Kasumi-1 (cell line): ENCODE data around the gene EXOC3L1.

Experiments used
- DNase-seq, 2 experiments: peaks; one replicate each; lab custom pipeline; 2025; lab: John Stamatoyannopoulos, UW

EXOC3L1 gene, protein sequence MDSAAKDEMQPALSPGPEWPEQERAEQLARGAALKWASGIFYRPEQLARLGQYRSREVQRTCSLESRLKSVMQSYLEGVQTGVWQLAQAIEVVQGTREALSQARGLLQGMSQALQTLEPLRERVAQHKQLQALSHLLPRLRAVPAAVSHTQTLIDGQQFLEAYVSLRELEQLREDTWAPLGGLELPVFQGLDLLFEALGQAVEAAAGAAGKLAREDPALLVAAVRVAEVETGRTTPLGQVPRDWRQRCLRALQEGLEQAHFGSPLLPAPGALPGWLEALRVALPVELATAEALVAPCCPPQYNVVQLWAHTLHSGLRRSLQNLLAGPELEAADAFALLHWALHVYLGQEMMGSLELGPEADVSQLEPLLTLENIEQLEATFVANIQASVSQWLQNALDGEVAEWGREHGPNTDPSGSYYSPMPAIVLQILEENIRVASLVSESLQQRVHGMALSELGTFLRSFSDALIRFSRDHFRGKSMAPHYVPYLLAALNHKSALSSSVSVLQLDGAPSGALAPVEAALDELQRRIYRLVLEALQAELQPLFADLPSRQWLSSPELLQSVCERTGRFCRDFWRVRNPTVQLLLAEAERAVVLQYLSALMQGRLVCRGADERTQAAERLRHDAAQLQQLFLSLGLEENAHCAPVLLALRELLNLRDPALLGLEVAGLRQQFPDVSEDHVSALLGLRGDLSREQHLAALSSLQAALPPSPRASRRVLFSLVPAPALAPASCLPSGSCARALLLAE

DNA sequence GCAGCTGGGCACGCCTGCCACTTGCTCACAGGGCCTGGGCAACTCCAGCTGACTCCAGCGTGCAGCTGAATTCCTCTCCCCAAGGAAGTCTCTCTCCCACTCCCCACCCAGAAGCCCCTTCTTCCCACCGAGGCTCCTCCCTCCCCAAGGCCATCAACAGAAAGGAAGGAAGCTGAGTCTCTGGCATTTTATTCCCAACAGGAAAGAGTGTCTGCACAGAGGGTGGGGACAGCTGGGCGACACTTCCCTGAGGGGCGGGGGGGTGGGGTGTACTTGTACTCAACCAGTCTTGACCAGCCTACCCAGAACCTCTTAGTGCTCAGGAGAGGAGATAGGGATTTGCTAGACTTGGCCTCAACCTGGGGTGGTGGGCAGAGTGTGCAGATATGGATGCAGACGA lies at the start of gene EXOC3L1:
Gene EXOC3L1 (minus strand): TSS at position 96 of the 400 bp plus-strand sequence. CDS start 460 bp downstream, outside the sequence.
- no peak for DNase-seq

DNA sequence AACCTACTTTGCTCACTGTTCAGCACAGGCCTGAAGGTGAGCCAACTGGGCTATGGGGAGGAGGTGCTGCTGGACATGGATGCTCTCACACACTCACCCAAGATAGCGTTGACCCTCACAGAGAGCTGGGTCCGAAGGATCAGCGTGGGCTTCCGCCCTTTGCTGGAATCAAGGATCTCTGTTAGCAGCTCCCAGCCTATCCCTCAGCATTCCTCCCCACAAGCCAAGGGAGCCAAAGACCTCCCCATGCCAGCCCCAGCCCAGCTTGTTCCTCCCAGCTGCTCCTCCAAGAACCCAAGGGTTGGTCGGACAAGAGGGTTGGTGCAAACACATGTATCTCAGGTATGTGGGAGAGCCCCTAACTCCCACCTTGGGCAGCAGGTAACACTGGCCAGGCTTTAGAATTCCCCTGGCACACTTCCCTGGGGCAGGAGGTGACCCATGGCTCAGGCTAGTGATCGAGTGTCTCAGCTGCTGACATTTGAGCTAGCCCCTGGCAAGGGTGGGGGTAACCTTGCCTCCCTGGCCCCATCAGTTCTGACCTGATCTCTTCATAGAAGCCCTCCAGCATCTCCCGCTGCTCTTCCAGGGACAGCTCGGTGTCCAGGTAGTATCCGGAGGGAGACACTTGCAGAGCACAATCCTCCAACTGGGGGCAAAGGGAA lies 49.0 kb upstream of the EXOC3L1 start:
- no peak for DNase-seq

DNA sequence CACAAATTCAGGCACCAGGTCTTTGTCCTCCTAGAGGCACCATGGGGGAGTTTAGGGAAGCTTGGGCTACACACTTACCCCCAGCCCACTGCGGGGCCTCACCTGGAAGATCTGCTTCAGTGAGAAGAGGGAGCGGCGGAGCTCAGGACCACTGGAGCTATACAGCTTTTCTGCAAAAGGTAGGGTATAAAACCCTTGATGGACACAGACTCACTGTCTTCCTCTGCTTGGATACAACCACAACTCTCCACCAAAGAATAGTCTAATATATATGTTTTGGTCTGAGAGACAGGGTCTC lies 48.3 kb upstream of the EXOC3L1 start:
- no peak for DNase-seq

DNA sequence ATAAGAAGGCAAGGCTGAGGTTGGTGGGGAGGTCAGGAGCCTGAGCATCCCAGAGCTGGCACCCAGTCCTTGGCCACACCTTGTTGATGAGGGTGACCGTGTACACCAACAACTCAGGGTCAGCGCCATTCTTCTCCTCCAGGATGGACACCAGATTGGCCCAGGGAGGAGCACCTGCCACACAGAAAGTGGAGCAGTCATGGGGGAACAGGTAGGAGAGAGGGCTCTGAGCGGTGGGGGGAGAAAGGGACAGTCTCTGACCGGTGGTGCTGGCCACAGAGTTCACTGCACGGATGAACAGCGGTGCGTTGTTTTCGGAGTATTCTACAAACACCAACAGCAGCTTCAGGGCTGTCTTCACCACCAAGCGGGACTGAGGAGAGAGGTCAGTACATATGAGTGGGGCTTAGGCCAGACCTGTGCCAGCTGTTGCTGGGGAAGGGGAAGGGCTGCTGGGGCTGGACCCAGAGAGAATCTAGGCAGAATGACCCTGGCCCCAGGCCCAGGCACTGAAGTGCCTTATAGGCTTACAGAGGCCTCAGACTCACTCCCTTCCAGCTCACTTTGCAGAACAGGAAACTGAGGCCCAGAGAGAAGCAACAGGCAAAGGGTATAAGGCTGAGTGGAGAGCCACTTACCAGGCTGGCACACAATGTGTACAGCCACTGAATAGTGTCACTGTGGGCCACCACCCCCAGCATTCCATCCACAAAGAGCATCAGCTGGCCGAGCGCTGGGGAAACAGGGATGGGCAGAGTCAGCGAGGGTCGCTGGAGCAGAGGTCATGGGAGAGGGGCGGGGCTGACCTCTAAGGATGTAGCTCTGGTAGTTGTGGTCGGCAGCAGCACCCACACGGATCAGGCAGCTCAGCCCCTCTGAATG lies 47.7 kb upstream of the EXOC3L1 start:
- DNase-seq: no peak

DNA sequence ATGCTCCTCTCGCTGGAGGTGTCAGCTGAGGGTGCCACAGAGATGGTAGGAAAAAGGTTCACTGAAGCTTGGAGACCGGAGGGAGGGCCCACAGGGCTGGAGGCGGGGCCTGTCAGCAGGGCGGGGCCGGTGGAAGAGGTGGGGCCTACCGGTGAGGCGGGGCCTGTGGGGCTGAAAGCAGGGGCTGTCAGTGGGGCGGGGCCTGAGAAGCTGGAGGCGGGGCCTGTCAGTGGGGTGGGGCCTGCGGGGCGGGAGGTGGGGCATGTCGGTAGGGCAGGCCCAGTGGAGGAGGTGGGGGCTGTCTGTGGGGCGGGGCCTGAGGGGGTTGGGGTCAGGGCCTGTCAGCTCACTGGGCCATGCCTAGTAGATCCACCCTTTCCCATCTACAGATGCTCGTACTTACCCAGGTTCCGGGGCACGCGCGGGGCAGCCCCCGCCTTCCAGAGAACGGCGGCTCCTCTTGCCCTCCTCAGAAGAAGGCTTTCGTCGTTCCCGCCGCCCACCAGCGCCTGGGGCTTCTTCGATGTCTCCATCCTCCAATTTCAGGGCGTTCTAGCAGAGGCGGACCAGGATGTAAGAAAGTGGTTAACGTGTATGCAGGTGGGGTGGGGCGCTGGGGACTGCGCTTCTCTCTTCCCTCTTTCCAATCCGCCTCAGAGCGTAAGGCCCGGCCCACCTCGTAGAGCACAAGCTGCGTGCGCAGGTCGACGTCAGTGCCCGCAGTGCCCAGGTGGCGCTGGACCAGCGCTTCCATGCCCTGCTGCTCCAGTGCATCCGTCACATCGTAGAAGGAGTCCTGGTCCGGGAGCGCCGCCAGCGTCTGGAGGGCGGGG lies 46.8 kb upstream of the EXOC3L1 start:
- peak; percentile 31 to 41 for DNase-seq

DNA sequence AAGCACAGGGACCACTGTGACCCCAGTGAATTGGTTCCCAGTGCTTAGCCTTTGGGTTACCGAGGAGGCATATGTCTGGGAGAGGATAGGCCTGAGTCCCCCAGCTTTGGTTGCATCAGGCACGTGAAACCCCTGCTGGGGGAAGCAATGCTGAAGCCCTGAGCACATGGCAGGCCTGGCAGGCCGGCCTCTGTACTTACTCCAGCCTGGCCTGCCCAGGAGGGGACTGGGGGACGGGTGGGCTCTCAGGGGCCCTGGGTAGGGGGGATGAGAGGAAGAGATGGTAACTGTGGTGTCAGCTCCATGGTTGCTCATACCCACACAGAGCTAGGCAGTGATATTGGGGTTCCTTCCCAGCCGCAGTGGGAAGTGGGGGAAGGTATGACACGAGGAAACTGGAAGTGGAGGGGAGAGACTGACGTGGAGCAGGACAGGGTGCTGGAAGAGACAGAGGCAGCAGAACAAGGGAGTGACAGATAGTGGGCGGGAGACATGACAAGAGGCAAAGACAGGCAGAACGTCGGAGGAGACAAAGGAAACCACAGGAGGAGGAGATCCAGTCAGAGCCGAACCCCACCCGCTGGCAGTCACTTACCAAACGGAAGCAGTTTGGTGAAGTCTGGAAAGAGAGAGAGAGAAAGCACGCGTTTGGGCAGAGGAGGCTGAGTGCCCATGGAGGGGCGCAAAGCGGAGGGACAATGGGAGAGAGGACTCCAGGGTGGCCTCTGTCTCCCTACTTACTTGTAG lies 46.1 kb upstream of the EXOC3L1 start:
- no peak for DNase-seq

DNA sequence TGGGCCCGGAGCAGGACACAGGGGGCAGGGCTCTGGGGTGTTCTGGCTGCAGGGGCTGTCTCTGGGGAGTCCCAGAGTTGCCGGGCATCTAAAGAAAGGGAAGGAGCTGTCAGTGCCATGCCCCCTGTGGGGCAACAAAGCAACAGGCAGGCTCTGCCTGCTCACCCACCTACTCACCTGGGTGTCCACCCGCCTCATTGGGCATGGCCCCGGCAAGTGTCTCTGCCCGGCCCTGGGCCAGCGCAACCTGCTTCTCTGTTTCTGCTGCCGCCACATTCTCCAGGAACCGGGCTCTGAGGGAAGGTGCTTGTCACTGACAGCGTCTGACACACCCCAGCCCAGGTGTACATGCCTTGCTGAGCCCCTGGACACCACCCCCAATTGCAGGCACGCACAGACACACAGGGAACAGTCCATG lies 44.3 kb upstream of the EXOC3L1 start:
- no peak for DNase-seq

DNA sequence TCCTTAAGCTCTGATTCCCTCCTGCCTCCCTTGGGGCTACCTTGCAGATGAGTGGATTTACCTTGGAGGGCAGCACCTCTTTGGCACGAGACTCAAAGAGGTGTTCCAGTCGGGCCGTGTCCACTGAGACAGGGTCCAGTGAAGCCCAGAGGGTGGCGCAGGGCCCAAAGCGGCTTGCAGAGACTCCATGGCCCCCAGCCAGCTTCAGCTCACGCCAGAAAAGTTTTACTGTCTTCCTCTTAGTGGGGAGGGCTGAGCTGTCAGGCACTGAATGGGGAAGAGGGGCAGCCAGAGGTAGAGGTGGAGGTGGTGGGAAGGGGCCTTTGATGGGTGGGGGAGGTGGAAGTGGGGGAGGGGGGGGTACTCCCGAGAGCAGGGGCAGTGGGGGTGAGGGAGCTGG lies 43.7 kb upstream of the EXOC3L1 start:
- no peak for DNase-seq

DNA sequence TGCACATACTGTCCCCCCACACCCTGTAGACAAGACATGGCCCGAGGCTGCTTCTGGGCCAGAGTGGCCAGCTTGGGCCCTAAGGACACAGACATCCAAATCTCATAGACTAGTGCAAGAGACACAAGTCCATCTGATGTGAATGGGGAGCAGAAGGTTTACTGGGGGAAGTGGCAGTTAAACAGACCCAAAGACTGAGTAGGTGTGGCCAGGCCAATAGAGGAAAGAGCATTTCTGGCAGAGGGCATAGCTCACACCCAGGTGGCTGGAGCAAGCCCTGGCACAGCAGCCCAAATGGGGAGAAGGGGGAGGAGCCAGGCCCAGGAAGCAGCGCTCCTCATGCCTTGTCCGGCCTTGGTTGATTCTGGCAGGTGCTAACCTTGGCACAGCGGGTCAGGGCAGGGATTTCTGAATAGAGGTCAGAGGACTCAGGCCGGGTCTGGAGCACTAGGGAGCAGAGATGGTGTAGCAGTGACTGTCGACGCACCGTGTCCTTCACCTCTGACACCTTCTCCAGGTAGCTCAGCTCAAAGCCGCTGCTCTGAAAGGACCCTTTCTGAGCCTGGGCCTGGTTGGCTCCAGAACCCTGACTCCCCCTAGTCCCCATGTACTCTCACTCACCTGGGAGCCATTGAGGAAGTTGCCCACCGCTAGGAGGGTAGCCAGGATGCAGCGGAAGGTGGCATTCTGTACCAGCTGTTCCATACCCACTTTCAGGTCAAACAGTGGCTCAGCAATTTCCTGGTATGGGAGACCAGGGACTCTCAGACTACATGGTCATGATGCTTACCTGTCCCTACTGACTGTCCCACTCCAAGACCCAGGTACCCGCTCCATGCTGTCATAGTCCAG lies 41.1 kb upstream of the EXOC3L1 start:
- no peak for DNase-seq

DNA sequence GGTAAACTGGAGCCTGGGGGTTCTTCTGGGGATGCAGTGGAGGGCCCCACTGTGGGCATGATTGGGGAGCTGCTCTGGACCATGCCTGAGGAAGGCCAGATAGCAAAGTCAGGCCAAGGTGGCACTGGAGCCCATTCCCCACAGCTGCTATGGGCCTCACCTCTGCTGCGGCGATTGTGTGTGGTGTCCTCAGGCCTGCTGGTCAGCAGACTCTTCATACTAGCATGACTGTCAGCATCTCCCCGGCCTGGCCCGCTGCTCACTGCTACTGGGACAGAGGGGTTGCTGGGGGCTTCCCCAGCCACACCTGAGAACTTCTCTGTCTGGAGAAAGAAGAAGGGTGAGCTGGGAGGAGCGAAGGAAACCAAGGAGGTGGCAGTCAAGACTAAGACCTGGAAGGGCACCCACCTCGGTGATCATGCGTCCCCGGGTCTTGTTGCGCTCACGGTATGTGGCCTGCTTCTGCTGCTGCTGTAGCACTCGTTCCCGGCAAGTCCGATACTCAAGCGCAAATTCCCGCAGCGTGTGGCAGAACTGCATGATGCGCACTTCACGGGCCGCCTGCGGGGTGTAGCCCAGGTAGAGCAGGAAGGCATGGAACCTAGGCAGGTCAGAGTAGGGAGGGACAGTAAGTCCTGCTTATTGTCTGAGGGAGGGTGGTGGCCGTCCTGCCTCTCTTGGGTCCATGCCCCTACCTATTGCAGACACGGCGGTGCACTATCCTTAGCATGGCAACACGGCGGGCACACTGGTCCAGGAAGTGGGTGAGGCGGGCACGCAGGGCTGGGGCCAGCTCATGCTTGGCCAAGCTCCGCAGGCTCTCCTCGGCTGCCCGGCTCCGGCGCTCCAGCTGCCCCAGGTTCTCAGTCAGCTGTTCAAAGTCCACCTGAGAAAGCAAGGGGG lies 40.2 kb upstream of the EXOC3L1 start:
- DNase-seq: no peak

DNA sequence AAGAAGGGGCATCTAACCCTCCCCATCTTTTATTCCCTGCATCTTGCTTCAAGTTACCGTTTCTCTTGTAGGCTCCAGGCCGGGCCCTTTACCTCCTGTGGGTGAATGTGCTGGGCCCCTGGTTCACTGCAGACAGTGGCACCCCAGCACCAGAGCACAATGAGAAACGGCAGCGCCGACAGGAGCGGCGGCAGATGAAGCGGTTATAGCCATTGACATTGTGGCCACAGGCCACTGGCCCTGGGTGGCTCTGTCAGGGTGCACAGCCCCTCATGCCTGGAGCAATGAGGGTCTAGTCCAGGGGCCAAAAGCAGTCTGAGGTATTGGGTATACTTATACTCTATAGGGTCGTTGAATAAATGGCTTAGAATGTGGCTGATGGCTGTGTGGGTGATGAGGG lies 39.0 kb upstream of the EXOC3L1 start:
- no peak for DNase-seq

DNA sequence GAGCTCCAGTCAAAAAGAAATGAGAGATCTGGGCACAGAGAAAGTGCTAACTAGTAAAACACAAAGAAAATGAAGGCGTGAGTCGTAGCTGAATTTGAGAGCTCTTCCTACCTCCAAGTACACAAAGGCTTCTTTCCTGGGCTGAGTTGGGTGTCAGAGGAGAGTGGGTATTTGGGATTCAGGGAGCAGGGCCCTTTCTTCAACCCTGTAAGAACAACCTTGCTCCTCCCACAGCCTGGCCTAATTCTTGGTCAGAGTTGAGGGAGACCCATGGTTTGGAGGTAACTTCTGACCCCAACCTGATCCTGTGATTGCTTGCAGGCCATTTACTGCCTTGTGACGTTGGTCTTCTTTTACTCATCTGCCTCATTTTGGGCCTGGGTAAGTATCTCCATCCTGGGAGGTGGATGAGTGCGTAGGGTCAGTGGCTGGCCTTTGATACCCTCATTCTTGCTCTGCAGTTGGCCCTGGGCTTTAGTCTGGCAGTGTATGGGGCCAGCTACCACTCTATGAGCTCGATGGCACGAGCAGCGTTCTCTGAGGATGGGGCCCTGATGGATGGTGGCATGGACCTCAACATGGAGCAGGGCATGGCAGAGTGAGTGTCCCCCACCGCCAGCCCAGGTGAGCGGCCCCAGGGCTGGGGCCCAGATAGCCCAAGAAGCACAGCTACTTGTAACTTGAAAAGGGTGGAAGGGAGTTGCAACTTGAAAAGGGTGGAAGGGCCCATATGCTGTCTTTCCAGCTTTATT lies 38.3 kb upstream of the EXOC3L1 start:
- no peak for DNase-seq

DNA sequence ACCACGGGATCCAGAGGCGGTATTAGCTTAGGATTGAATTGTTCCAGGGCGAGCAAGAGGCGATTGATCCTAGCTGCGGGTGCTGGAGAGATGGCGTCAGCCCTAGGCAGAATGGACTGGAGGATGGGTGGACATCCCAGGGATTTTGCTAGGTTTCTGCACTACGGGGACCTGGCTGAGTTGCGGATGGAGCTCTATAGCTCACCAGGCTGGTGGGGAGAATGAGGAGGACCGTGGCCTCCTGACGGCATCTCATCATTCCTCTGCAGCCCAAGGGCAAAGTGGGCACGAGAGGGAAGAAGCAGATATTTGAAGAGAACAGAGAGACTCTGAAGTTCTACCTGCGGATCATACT lies 37.6 kb upstream of the EXOC3L1 start:
- DNase-seq: no peak

DNA sequence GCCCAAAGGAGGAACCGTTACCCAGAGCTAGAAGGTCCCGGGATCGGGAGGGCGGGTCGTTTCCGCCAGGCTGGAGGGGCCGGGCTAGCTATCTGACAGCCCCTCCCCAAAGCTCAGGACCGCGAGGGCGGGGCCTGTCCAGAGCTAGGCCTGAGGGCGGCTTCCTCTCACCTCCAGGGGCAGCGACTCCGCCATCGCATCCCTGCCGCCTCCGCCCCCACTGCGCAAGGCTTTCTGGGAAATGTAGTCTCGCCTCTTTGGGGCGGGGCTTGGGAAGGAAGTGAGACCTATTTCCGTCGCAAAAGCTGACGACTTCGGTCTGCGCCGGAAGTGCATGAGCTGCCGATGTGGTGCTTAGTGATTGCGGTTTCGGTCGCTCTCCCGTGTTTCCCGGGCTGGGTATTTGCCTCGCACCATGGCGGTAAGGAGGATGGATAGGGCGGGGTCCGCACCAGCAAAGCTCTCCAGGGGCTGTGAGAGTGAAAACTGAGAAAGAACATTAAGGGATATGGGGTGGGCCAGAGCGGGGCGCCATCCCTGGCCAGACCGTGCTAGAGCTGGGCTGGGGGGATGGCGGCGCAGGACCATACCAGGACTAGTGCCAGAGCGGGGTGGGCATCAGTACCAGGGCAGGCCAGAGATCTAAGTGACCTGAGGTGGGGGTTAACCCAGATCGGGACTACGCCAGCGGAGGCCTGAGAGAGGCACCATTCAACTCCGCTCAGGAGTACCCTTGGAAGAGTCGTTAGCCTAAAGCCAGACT lies 37.0 kb upstream of the EXOC3L1 start, which contains the start of gene TMEM208:
Gene TMEM208 (plus strand): TSS at position 327 of the 763 bp plus-strand sequence. CDS start 89 bp downstream, at position 416.
- DNase-seq: peak; percentile 94 to 96

DNA sequence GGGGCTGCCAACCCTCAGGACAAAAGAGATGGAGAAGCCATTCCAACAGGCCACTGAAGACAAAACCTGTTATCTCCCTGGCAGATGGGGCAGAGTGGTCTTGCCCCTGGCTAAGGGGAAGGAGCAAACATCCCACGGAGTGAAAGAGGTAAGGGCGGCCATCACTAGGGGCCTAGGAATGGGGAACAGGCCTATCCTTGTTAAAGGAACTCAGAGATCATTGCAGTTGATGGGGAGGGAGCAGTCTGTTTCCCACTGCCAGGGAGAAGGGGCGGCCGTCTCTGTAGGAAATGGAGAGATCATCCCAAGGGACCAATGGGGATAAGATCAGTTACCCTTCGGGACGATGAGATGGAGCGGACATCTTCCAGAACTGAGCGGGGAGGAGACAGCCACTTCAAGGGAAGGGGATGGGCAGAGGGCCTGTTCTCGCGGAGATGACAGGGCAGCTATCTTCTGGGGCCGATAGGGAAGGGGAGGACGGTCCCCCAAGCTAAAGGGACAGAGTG lies 36.4 kb upstream of the EXOC3L1 start:
- no peak for DNase-seq

DNA sequence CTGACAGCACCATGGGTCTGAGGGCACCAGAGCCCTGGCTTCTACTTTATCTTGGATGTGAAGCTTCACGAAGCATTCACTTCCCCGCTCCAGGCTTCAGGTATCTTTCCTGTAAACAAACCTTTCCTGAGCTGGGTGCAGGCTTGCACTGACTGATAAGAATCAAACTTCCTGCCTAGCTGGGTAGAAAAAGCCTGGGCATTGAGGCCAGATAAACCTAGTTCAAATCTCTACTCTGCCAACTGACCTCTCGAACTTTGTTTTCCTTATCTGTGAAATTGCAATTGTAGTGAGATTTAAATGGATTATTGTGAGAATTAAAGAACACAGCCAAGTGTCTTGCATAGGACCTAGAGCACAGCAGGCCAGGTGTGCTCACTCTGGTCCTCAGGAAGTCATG lies 34.1 kb upstream of the EXOC3L1 start:
- DNase-seq: no peak
